ENCODE measurements around the gene FAM53B. TPM values are rescaled to one million over a fixed set of nuclear protein-coding genes. Genes with fewer than 3 reads are reported as not detected.
A peak's percentile ranks its signal among the peaks of the same experiment; 100 is the strongest.

FAM53B gene
- total RNA-seq, 2 experiments from 2014 or later, result 15.1 to 18.0 TPM

DNA sequence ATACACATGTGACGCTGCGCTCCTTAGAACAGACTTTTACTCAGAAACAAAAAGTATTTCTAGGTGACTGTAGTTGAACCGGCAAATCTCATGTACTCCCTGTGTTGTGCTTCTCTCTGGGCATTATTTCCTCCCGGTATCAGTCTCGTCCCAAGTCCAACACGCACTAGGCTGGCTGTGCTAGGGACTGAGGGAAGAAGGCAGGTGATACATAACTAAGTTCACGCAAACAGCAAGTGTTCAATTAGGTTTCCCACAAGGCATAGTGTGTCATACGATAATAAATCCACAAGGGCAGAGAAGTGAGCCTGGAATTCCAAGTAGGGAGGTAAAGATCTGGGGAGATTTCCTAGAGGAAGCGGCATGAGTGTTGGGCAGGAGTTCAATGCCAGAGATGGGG lies 20.4 kb downstream of the FAM53B start:
- no peak overlapping the region for H3K4me3 Mint-ChIP-seq
- H3K9me3 Mint-ChIP-seq, result no peaks in the 10 kb centered on the region
- DNase-seq (no peak), ATAC-seq (no peak)
- peaks cover 3% of the 10 kb centered on the region for H3K36me3 Mint-ChIP-seq (ENCODE audit: low read depth)
- H3K27ac Mint-ChIP-seq, result peak overlapping the region; percentile 91
- intact Hi-C loops (cut with micrococcal nuclease), result loop anchor here (10.0 kb wide), 1 partner anchor 79 kb away; no protein-coding TSS in a partner anchor
- no peaks in the 10 kb centered on the region for H3K27me3 Mint-ChIP-seq
- TF ChIP-seq CTCF (IDR thresholded peaks at IDR 0.05), result no peak
- H3K4me1 Mint-ChIP-seq (ENCODE audit: low read depth), result peaks cover 82% of the 10 kb centered on the region
- CTCF ChIA-PET, result interaction anchor here (0.6 to 1.8 kb wide), 6 partner anchors 11 to 75 kb away, joined by 3 to 8 read pairs (median 5); no protein-coding TSS in a partner anchor
- POLR2A ChIA-PET, result interaction anchor here (0.9 to 8.7 kb wide), 6 partner anchors 9 to 46 kb away, joined by 3 to 68 read pairs (median 4); no protein-coding TSS in a partner anchor

DNA sequence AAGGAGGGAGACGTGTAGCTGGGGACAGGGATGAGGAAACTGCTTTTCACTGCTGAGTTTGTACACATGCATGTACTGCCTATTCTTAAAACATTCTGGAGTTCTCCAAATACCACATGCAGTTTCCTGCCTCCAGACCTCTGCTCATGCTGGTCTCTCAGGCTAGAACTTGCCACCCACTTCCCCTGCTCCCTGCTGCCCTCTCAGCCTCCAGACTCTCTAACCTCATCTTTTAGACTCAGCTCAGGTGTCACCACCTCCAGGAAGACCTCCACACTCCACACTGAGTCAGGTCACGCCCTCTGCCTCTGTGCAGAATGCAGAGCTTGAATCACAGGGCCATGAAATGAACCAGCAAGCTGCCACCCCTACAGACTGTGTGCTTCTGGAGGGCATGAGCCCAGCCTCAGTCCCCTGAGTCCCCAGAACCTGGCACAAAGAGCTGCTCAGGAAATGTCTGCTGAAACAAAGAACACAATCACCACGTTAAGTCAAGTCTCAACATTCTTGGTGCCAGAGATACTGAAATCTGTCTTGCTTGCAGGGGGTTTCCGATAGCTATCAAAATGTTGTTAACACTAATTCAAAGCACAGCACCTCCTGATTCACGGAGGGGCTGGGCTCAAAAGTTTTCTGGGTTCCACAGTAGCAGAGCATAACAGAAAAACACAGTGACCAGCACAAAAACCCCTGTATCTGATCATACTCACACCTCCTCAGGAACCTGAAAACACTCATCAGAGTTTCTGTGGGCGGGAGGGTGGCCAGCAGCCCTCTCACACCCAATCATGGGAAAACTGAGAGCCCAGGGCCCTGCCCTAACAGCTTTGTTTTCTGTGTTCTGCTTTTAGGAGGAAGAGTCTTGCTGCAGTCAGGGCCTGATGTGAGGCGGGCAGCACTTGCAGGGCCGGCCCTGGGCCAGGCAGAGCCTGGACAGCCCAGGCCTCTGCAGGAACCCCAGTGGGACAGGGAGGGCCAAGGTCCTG lies 21.1 kb downstream of the FAM53B start:
- ATAC-seq (peak; percentile 60), DNase-seq (peak; percentile 84)
- intact Hi-C loops (cut with micrococcal nuclease), result loop anchor here (10.0 kb wide), 1 partner anchor 78 kb away; no protein-coding TSS in a partner anchor
- peaks cover 82% of the 10 kb centered on the region for H3K4me1 Mint-ChIP-seq (ENCODE audit: low read depth)
- ChIA-PET POLR2A (interaction anchor here (0.9 to 8.7 kb wide), 7 partner anchors 10 to 74 kb away, joined by 3 to 68 read pairs (median 6); no protein-coding TSS in a partner anchor), CTCF (interaction anchor here (1.0 to 3.4 kb wide), 8 partner anchors 12 to 74 kb away, joined by 3 to 50 read pairs (median 5); no protein-coding TSS in a partner anchor)
- H3K27me3 Mint-ChIP-seq, result no peaks in the 10 kb centered on the region
- no peak for TF ChIP-seq CTCF (IDR thresholded peaks at IDR 0.05)
- H3K36me3 Mint-ChIP-seq (ENCODE audit: low read depth), result peaks cover 3% of the 10 kb centered on the region
- peak overlapping the region; percentile 30 for H3K4me3 Mint-ChIP-seq
- H3K27ac Mint-ChIP-seq, result peak overlapping the region; percentile 91
- no peaks in the 10 kb centered on the region for H3K9me3 Mint-ChIP-seq

- peak overlapping the region; percentile 66 for H3K27ac Mint-ChIP-seq
- no peaks in the 10 kb centered on the region for H3K27me3 Mint-ChIP-seq
- intact Hi-C loops (cut with micrococcal nuclease), result loop anchor here (10.0 kb wide), 1 partner anchor 77 kb away; no protein-coding TSS in a partner anchor
- H3K4me1 Mint-ChIP-seq (ENCODE audit: low read depth), result peaks cover 87% of the 10 kb centered on the region
- POLR2A ChIA-PET, result interaction anchor here (1.0 to 8.7 kb wide), 3 partner anchors 8 to 32 kb away, joined by 3 to 68 read pairs (median 4); no protein-coding TSS in a partner anchor
- TF ChIP-seq CTCF (IDR thresholded peaks at IDR 0.05), result no peak
- H3K9me3 Mint-ChIP-seq, result no peaks in the 10 kb centered on the region
- no peak overlapping the region for H3K4me3 Mint-ChIP-seq
- CTCF ChIA-PET, result interaction anchor here (0.9 to 6.8 kb wide), 8 partner anchors 8 to 31 kb away, joined by 3 to 102 read pairs (median 4); partner anchors contain the start of gene FAM53B
- ATAC-seq (no peak), DNase-seq (no peak)
- H3K36me3 Mint-ChIP-seq (ENCODE audit: low read depth), result peaks cover 5% of the 10 kb centered on the region
These were observed 22.7 kb downstream of the FAM53B start for GRCh38 chr10:124721330-124722045.

GRCh38 chr10:124719213-124719851 lies 24.8 kb downstream of the FAM53B start:
- H3K27me3 Mint-ChIP-seq, result no peaks in the 10 kb centered on the region
- intact Hi-C loops (cut with micrococcal nuclease), result loop anchor here (2.0 kb wide), 3 partner anchors 13 to 31 kb away; no protein-coding TSS in a partner anchor
- peaks cover 88% of the 10 kb centered on the region for H3K4me1 Mint-ChIP-seq (ENCODE audit: low read depth)
- ATAC-seq, result peak; percentile 45
- ChIA-PET CTCF (interaction anchor here (0.6 to 6.8 kb wide), 25 partner anchors 10 to 219 kb away, joined by 3 to 102 read pairs (median 7); no protein-coding TSS in a partner anchor), POLR2A (interaction anchor here (0.7 to 8.7 kb wide), 15 partner anchors 9 to 185 kb away, joined by 3 to 68 read pairs (median 14); no protein-coding TSS in a partner anchor)
- H3K36me3 Mint-ChIP-seq (ENCODE audit: low read depth), result peaks cover 10% of the 10 kb centered on the region
- DNase-seq, result peak; percentile 85
- H3K27ac Mint-ChIP-seq, result peak overlapping the region; percentile 91
- H3K9me3 Mint-ChIP-seq, result no peaks in the 10 kb centered on the region
- TF ChIP-seq CTCF (IDR thresholded peaks at IDR 0.05), result peak; percentile 60
- H3K4me3 Mint-ChIP-seq, result peak overlapping the region; percentile 52
